Liver (tissue), 9 donors: ENCODE data around the gene HPS6. TPM values are rescaled to one million over a fixed set of nuclear protein-coding genes. Genes with fewer than 3 reads are reported as not detected.
"Not testable (repeated sequence)": the region's sequence is repeated elsewhere in the genome, so short reads cannot be mapped to it uniquely, and the experiment has no call there.

Experiments
- DNase-seq: peaks from one replicate; pipeline ENCODE4 v3.0.0-alpha.2; 2017; ENCODE audit warnings: low spot score
- H3K27ac ChIP-seq, 2 donors: one replicate each; pipeline ENCODE4 v1.7.0; 2013; ENCODE audit warnings: inconsistent platforms in 2 of 2, low read length in 2 of 2, control low read depth in 1 of 2, low read depth in 1 of 2, mild to moderate bottlenecking in 1 of 2
- H3K27me3 ChIP-seq, 4 donors: one replicate each; pipeline versions ENCODE4 v1.6.1 to v1.7.0; 2013; ENCODE audit warnings: low read length in 3 of 4, inconsistent platforms in 1 of 4, mild to moderate bottlenecking in 1 of 4, moderate library complexity in 1 of 4; ENCODE audit not compliant: control insufficient read depth in 4 of 4, insufficient read depth in 4 of 4
- H3K36me3 ChIP-seq, 4 donors: one replicate each; pipeline versions ENCODE4 v1.6.1 to v1.7.0; 2013; ENCODE audit warnings: low read length in 3 of 4, mild to moderate bottlenecking in 3 of 4, low read depth in 1 of 4, moderate library complexity in 1 of 4; ENCODE audit not compliant: control insufficient read depth in 4 of 4, insufficient read depth in 3 of 4
- H3K4me1 ChIP-seq, 4 donors: one replicate each; pipeline versions ENCODE4 v1.6.1 to v1.7.0; 2013; ENCODE audit warnings: low read length in 3 of 4, mild to moderate bottlenecking in 3 of 4, moderate library complexity in 1 of 4; ENCODE audit not compliant: control insufficient read depth in 4 of 4, insufficient read depth in 4 of 4
- H3K4me3 ChIP-seq, 3 donors: one replicate each; pipeline versions ENCODE4 v1.6.1 to v1.7.0; 2013; ENCODE audit warnings: low read length in 3 of 3, control low read depth in 1 of 3, low read depth in 1 of 3, mild to moderate bottlenecking in 1 of 3
- H3K9ac ChIP-seq, 2 donors: one replicate each; pipeline ENCODE4 v1.7.0; 2013; ENCODE audit warnings: low read length in 2 of 2, mild to moderate bottlenecking in 2 of 2, moderate library complexity in 2 of 2, control low read depth in 1 of 2, low read depth in 1 of 2
- H3K9me3 ChIP-seq, 4 donors: one replicate each; pipeline versions ENCODE4 v1.6.1 to v1.7.0; 2013; ENCODE audit warnings: low read length in 3 of 4; ENCODE audit not compliant: control insufficient read depth in 4 of 4
- EGR1 ChIP-seq, 2 donors: IDR thresholded peaks; 2 replicates each; pipeline ENCODE4 v1.6.1; 2016 to 2018; ENCODE audit warnings: antibody characterized with exemption in 2 of 2, low read depth in 2 of 2
- FOXA1 ChIP-seq: IDR thresholded peaks from 2 replicates; pipeline ENCODE4 v1.6.1; 2016; ENCODE audit warnings: antibody characterized with exemption
- FOXA2 ChIP-seq: IDR thresholded peaks from 2 replicates; pipeline ENCODE4 v1.6.1; 2016; ENCODE audit warnings: antibody characterized with exemption
- GABPA ChIP-seq, 2 donors: IDR thresholded peaks in 1 of 2; conservative IDR thresholded peaks in 1 of 2; 2 replicates each; pipeline ENCODE4 v1.6.1; 2016; ENCODE audit warnings: antibody characterized with exemption in 2 of 2, mild to moderate bottlenecking in 1 of 2, moderate library complexity in 1 of 2
- HNF4A ChIP-seq, 2 donors: conservative IDR thresholded peaks; 2 replicates each; pipeline ENCODE4 v1.6.1; 2016; ENCODE audit warnings: antibody characterized with exemption in 2 of 2, mild to moderate bottlenecking in 2 of 2
- JUND ChIP-seq, 2 donors: IDR thresholded peaks; 2 replicates each; pipeline ENCODE4 v1.6.1; 2016; ENCODE audit warnings: antibody characterized with exemption in 2 of 2
- RAD21 ChIP-seq, 2 donors: IDR thresholded peaks; 2 replicates each; pipeline ENCODE4 v1.6.1; 2016; ENCODE audit warnings: antibody characterized with exemption in 2 of 2, mild to moderate bottlenecking in 2 of 2
- RXRA ChIP-seq, 2 donors: IDR thresholded peaks; 2 replicates each; pipeline ENCODE4 v1.6.1; 2017 to 2018; ENCODE audit warnings: antibody characterized with exemption in 2 of 2, mild to moderate bottlenecking in 1 of 2
- SP1 ChIP-seq: IDR thresholded peaks from 2 replicates; pipeline ENCODE4 v1.6.1; 2018; ENCODE audit warnings: antibody characterized with exemption, mild to moderate bottlenecking
- TAF1 ChIP-seq: conservative IDR thresholded peaks from 2 replicates; pipeline ENCODE4 v1.6.1; 2016; ENCODE audit warnings: antibody characterized with exemption, mild to moderate bottlenecking
- YY1 ChIP-seq: IDR thresholded peaks from 2 replicates; pipeline ENCODE4 v1.6.1; 2016; ENCODE audit warnings: antibody characterized with exemption, mild to moderate bottlenecking
- WGBS: extraction: QIAGEN DNeasy Blood & Tissue Kit; methylation state at CpG from one replicate; pipeline ENCODE4 v1.1.7; 2013; 5-methylcytosine and 5-hydroxymethylcytosine counted together
- polyA plus RNA-seq, 2 donors: library from polyadenylated mRNA; stranded (reverse) in 1 of 2; unstranded in 1 of 2; fragments of 200-250 nt in 1 of 2; fragments of >200 nt in 1 of 2; fragmentation: Nextera tagmentation in 1 of 2; extraction: Ambion mirVana in 1 of 2; gene quantifications; one replicate each; pipeline versions ENCODE4 v1.2.1 to v1.2.3, GENCODE V29; 2013 to 2015
- total RNA-seq, 2 donors: library from RNA; depleted of rRNA; stranded (reverse); fragments of >200 nt; gene quantifications; one replicate each; pipeline ENCODE4 v1.2.3, GENCODE V29; 2014
- TF ChIP-seq, protein P1 (sequence below): IDR thresholded peaks from 2 replicates; pipeline ENCODE4 v1.6.1; 2016; ENCODE audit warnings: antibody characterized with exemption
- TF ChIP-seq, protein P2 (sequence below): IDR thresholded peaks from 2 replicates; pipeline ENCODE4 v1.6.1; 2016; ENCODE audit warnings: antibody characterized with exemption, mild to moderate bottlenecking
- TF ChIP-seq, protein P3 (sequence below): IDR thresholded peaks from 2 replicates; pipeline ENCODE4 v1.6.1; 2016; ENCODE audit warnings: antibody characterized with exemption
- TF ChIP-seq, protein P4 (sequence below): IDR thresholded peaks from 2 replicates; pipeline ENCODE4 v1.6.1; 2016; ENCODE audit warnings: antibody characterized with exemption
- TF ChIP-seq, protein P5 (sequence below): fragments of 150-350 bp; IDR thresholded peaks from 2 replicates; pipeline ENCODE4 v1.5.1; 2017; ENCODE audit warnings: improper control_type of control experiment, low read depth, low read length; ENCODE audit not compliant: missing input control
- donor health status: healthy.
- donor health status: healthy.
- donor health status: healthy.
- donor health status: healthy.
- donor health status: healthy.

The HPS6 gene
- total and polyA plus RNA-seq, 4 donors = 2.5 to 13.7 (median 10.0) TPM

DNA sequence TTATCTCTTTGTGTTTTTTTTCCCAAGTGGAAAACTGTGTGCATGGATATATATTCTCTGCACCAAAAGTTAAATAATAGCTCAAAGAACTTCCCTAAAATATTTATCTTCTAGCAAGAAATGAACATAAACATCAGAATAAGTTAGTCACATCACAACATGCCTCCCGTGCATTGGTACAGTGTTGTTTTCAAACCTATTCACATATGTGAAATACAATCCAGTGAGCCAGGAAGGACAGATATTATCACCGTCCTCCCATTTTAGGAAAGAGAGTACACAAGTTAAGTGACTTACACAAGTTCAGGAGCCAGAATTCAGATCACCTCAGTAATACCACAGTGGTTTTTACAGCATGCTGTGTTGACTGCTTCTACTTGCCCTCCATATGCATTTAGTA lies 31.4 kb upstream of the HPS6 start:
- 97% methylated on average over 2 of the region's 2 CpGs for WGBS
- no peak overlapping the region for H3K27ac ChIP-seq
- H3K36me3 ChIP-seq = peaks cover 8 to 37% (median 19%) of the 10 kb centered on the region in 4 donors

DNA sequence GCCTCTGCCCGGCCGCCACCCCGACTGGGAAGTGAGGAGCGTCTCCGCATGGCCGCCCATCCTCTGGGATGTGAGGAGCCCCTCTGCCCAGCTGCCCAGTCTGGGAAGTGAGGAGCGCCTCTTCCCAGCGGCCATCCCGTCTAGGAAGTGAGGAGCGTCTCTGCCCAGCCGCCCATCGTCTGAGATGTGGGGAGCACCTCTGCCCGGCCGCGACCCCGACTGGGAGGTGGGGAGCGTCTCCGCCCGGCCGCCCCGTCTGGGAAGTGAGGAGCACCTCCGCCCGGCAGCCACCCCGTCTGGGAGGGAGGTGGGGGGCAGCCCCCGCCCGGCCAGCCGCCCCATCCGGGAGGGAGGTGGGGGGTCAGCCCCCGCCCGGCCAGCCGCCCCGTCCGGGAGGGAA lies 29.3 kb upstream of the HPS6 start:
- H3K27ac ChIP-seq, H3K27me3 ChIP-seq, H3K9ac ChIP-seq, H3K4me1 ChIP-seq, H3K4me3 ChIP-seq, H3K9me3 ChIP-seq, DNase-seq: not testable (repeated sequence)
- peaks cover 7 to 24% (median 15%) of the 10 kb centered on the region in 4 donors for H3K36me3 ChIP-seq
- 96% methylated on average over 33 of the region's 33 CpGs for WGBS

More for the DNA sequence above, 31.4 kb upstream of the HPS6 start:
- no peak for DNase-seq
- no peaks in the 10 kb centered on the region for H3K9me3 ChIP-seq
- no peak overlapping the region for H3K9ac ChIP-seq
- TF ChIP-seq GABPA (IDR thresholded peaks at IDR 0.05 in 1 of 2, conservative IDR thresholded peaks at IDR 0.05 in 1 of 2) = no peak
- TF ChIP-seq, protein P1, sequence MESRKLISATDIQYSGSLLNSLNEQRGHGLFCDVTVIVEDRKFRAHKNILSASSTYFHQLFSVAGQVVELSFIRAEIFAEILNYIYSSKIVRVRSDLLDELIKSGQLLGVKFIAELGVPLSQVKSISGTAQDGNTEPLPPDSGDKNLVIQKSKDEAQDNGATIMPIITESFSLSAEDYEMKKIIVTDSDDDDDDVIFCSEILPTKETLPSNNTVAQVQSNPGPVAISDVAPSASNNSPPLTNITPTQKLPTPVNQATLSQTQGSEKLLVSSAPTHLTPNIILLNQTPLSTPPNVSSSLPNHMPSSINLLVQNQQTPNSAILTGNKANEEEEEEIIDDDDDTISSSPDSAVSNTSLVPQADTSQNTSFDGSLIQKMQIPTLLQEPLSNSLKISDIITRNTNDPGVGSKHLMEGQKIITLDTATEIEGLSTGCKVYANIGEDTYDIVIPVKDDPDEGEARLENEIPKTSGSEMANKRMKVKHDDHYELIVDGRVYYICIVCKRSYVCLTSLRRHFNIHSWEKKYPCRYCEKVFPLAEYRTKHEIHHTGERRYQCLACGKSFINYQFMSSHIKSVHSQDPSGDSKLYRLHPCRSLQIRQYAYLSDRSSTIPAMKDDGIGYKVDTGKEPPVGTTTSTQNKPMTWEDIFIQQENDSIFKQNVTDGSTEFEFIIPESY = no peak
- TF ChIP-seq TAF1 = no peak
- TF ChIP-seq RXRA (IDR thresholded peaks at IDR 0.05) = no peak
- TF ChIP-seq, protein P2, sequence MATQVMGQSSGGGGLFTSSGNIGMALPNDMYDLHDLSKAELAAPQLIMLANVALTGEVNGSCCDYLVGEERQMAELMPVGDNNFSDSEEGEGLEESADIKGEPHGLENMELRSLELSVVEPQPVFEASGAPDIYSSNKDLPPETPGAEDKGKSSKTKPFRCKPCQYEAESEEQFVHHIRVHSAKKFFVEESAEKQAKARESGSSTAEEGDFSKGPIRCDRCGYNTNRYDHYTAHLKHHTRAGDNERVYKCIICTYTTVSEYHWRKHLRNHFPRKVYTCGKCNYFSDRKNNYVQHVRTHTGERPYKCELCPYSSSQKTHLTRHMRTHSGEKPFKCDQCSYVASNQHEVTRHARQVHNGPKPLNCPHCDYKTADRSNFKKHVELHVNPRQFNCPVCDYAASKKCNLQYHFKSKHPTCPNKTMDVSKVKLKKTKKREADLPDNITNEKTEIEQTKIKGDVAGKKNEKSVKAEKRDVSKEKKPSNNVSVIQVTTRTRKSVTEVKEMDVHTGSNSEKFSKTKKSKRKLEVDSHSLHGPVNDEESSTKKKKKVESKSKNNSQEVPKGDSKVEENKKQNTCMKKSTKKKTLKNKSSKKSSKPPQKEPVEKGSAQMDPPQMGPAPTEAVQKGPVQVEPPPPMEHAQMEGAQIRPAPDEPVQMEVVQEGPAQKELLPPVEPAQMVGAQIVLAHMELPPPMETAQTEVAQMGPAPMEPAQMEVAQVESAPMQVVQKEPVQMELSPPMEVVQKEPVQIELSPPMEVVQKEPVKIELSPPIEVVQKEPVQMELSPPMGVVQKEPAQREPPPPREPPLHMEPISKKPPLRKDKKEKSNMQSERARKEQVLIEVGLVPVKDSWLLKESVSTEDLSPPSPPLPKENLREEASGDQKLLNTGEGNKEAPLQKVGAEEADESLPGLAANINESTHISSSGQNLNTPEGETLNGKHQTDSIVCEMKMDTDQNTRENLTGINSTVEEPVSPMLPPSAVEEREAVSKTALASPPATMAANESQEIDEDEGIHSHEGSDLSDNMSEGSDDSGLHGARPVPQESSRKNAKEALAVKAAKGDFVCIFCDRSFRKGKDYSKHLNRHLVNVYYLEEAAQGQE = no peak
- TF ChIP-seq, protein P3, sequence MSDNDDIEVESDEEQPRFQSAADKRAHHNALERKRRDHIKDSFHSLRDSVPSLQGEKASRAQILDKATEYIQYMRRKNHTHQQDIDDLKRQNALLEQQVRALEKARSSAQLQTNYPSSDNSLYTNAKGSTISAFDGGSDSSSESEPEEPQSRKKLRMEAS = no peak
- TF ChIP-seq HNF4A (conservative IDR thresholded peaks at IDR 0.05) = no peak
- no peak for TF ChIP-seq EGR1 (IDR thresholded peaks at IDR 0.05; ENCODE audit: low read depth in 2 of 2)
- TF ChIP-seq, protein P4, sequence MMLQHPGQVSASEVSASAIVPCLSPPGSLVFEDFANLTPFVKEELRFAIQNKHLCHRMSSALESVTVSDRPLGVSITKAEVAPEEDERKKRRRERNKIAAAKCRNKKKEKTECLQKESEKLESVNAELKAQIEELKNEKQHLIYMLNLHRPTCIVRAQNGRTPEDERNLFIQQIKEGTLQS = no peak
- TF ChIP-seq, protein P5, sequence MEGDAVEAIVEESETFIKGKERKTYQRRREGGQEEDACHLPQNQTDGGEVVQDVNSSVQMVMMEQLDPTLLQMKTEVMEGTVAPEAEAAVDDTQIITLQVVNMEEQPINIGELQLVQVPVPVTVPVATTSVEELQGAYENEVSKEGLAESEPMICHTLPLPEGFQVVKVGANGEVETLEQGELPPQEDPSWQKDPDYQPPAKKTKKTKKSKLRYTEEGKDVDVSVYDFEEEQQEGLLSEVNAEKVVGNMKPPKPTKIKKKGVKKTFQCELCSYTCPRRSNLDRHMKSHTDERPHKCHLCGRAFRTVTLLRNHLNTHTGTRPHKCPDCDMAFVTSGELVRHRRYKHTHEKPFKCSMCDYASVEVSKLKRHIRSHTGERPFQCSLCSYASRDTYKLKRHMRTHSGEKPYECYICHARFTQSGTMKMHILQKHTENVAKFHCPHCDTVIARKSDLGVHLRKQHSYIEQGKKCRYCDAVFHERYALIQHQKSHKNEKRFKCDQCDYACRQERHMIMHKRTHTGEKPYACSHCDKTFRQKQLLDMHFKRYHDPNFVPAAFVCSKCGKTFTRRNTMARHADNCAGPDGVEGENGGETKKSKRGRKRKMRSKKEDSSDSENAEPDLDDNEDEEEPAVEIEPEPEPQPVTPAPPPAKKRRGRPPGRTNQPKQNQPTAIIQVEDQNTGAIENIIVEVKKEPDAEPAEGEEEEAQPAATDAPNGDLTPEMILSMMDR = no peak
- TF ChIP-seq SP1 = no peak
- TF ChIP-seq FOXA1 = no peak
- TF ChIP-seq YY1 = no peak
- TF ChIP-seq FOXA2 = no peak
- TF ChIP-seq RAD21 (IDR thresholded peaks at IDR 0.05) = no peak
- TF ChIP-seq JUND (IDR thresholded peaks at IDR 0.05) = no peak
- H3K4me1 ChIP-seq = no peaks in the 10 kb centered on the region
- H3K27me3 ChIP-seq = no peaks in the 10 kb centered on the region
- no peak overlapping the region for H3K4me3 ChIP-seq
